CD4-positive, alpha-beta T cell treated with Interleukin-4 for 4 hours (primary cell): Measurements from ENCODE around the gene TDRD3.

ENCODE experiments used
- DNase-seq: peaks from one replicate; pipeline ENCODE4 v3.0.0-alpha.2; 2020

The TDRD3 gene

DNA sequence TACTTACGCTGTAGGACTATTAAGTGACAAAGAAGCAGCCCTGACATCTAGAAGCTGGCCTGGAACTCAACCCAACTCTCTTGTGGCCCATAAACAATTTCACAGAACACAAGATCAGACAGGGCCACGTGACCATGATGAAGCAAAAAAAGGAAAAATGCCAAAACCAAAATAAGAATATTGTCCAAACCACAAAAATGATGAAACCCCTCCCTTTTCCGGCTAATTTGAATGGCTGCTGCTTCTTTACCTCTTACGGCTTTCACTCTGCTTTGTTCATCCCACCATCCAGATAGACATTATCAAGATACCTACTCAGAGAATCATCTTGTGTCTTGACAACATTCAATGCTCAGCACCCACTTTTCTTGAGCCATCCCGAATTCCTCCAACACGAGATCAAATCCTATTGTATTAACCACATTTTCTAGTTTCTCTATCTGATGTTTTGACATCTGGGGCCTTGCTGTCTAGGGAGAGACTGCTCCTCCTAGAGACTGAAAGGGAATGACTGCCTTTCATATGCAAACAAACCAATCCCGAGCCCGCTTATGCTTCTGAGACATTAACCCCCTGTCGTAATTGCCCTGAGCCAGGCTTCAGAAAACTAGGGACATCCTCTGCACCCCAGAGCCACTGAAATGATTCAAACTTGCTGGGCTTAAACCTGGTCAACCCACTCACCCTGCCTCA is 186.3 kb downstream of the TDRD3 start:
- DNase-seq, result no peak

DNA sequence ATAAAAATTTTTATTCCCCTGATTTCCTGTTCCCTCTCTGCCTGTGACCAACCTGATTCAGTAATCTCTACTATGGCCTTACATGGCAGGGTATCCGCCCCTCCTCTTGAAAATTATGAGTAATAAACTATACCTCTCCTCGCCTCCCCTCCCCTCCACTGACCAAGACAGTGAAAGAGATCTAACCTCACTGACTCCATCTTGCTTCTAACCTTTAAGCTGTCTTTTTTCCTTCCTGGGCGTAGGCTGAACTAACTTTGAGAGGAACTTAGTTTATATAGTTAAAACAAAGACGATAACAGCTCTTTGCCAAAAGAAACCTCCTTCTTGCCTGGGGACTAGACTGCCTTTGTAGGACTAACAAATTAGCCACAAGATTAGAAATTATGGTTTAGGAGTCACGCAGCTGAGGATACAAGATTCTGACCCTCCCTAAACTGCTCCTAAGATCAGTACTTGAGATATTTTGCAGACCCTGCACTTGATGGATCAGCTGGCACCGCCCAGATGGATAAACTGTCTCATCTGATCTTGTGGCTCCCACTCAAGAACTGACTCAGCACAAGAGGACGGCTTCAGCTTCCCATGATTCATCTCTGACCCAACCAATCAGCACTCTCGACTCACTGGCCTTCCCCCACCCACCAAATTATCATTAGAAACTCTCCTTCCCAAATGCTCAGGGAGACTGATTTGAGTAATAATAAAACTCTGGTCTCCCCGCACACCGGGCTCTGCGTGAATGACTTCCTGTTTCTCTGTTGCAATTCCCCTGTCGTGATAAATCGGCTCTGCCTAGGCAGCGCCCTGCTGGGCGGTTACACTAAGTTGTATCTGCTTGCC is 187.1 kb downstream of the TDRD3 start:
- DNase-seq, result no peak

GRCh38 chr13:60584976-60585375 is 188.0 kb downstream of the TDRD3 start:
- DNase-seq, result no peak

DNA sequence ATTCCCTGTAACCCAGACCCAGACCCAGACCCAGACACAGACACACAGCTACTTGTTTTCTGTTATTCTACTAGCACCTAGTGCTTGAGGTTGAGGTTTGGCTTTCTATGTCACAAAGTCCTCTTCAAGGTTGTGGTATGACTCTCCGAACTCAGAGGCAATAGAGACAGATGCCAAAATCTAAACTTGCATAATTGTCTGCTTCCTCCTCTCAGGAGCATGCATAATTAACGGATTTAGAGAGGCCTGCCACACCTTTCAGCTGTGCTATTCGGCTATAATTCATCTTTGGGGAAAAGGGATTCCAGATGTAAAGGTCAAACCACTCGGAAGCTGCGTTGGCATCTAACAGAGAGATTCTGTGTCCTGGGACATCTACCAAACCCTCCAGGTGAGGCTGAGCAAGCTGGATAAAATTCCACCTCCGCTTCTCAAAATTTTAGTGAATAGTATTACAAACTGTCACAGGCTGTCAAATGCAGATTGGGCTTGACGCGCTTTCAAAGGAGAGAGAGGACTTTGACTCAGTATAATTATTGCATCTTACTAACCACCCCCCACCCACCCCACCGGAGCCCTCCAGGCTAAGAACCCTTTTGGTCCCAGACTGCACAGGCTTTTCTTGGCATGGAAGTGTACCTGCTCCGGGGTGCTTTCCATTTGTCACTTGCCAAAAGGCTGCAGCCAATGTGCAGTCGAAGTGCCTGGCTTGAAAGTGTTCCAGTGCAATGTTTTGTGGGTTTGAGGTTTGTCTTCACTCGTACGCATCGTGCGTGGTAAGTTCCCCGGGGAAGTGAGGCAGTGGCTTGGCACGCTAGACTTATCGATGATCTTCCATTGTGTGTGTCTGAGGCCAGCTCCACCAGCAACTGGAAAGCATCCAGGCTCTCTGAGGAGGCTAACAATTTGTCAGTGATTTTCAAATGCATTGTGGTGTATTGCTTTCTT is 194.1 kb downstream of the TDRD3 start:
- no peak for DNase-seq

DNA sequence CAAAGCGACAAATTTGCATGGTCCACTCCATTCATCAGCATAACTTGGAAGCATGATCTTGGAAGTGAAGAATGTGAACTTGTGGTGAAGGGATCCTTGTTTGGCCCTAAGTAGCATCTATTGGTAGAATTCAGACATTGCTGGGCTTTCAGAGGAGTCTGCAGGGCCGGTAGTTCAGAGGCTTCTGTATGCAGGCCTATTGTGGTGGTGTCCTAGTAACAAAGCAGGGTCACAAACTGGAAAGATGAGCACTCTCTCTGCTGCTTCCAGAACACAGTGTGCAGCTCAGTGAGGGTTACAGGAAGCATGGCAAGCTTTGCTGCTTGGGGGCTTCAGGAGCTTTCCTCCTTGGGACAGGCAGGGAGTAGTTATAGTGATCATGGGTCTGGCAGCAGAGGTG is 206.0 kb downstream of the TDRD3 start:
- DNase-seq, result no peak

DNA sequence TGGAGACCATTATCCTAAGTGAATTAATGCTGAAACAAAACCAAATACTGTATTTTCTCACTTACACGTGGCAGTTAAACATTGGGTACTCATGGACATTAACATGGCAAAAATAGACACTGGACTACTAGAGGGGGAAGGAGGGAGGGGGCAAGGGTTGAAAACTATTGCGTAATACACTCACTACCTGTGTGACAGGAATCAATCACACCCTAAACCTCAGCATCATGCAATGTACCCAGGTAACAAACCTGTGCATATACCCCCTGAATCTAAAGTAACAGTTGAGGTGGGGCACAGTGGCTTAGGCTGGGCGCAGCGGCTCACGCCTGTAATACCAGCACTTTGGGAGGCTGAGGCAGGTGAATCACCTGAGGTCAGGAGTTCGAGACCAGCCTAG is 207.0 kb downstream of the TDRD3 start:
- no peak for DNase-seq

DNA sequence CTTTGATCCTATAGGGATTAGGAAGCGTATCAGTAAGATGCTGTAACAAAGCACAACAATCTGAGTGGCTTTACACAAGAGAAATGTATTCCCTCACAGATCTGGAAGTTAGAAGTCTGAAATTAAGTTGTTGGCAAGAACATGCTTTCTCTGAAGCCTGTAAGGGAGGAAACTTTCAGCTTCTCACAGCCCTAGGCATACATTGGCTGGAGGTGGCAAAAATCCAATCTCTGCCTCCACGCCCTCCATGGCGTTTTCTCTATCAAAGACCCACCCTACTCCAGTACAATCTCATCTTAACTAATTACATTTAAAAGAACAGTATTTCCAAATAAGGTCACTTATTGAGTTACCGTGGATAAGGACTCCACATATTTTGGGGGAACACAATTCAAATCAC is 211.9 kb downstream of the TDRD3 start:
- no peak for DNase-seq

GRCh38 chr13:60611523-60611922 is 214.5 kb downstream of the TDRD3 start:
- DNase-seq, result no peak

- DNase-seq, result no peak
Measured at GRCh38 chr13:60612593-60612992, 215.6 kb downstream of the TDRD3 start.

DNA sequence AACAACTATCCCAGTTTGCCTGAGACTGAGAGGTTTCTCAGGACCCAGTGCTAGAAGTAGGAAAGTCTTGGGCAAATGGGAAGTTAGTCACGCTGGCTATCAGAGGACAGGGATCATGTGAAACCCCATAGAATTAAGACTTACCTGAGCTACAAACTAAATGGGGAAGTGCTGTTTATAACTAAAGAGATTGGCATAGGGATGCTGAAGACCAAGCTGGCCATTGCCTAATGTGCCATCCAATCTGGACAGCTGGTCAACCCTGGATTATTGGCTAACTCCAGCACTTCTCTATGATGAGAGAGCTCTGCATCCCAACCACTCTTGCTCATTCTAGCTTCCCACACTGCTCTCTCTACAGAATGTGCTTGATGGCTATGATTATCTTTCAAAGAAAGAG is 216.1 kb downstream of the TDRD3 start:
- DNase-seq, result no peak

GRCh38 chr13:60617991-60618733 is 221.1 kb downstream of the TDRD3 start:
- DNase-seq, result no peak

GRCh38 chr13:60619461-60619860 is 222.4 kb downstream of the TDRD3 start:
- DNase-seq, result no peak

- DNase-seq, result no peak
Measured at GRCh38 chr13:60620611-60621395, 223.8 kb downstream of the TDRD3 start.

DNA sequence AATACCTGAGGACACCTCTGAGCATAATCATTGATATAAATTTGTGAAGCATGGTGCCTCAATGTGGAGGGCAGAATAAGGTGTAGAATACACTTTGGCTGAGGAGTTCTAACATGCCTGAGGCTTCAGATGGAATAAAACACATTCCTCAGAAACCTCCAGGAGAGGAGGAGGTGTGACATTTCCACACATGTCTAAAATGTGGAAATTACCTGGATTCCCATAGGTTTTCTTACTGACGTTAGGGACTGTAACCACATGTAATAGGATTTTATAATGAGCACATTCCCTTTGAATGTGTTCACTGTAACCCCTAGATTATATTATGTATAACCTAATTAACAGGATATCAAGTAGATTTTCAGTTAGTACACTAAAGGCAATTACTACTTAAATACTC is 226.1 kb downstream of the TDRD3 start:
- DNase-seq, result no peak
